Body of pancreas (tissue), 4 donors: ENCODE data around the gene PSMC3.

ENCODE experiments used
- POLR2A ChIP-seq, 3 donors: fragments of 450-650 bp; IDR thresholded peaks; one replicate each; pipeline ENCODE4 v1.6.1; 2016; ENCODE audit warnings: antibody characterized with exemption in 3 of 3, mild to moderate bottlenecking in 2 of 3
- TF ChIP-seq, protein P1 (sequence below), 7 experiments: fragments of 450-650 bp in 4 of 7; fragments of 200-600 bp in 3 of 7; sonication (generic) in 3 of 7; IDR thresholded peaks; one replicate each; pipeline ENCODE4 v1.5.1; 2016 to 2019; ENCODE audit warnings: antibody characterized with exemption in 7 of 7

DNA sequence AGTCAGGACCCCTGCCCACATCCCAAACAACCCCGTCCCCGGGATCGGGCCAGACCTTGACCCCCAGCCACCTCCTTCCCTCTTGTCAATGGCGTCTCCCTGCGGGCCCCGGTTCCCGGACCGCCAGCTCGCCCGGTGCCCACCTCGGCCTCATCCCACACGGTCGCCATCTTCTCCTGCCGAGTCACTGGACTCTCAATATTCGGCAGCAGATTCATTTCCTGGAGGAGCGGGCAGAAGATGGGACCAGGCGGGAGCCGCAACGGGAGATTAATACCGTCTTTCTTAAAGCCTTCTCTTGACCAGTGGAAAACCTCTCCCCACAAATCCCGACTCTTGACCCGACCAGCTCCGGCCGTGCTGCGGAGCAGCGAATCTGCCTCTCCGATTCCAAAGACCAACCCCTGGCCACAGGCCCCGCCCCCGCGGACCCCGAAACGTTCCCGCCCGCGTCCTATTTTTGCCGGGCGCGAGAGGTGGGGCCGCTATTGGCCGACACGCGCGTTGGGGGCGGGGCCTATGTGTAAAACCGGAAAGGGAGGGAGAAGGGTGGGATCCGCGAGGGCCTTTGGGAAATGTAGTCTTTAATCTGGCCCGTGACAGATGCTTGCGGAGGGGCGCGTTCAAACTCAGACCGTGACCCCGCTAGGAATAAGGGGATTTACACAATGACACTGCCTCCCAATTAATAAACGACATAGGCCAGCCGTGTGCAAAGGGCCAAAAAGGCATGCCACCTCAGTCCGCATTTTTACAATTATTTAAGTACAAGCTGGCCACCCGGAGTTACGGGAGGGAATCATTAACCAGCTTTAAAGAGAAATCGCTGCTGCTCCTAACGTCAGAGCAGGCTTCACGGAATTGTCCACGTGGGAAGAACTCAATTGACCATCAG, at the start of gene PSMC3:
- TF ChIP-seq, protein P1, sequence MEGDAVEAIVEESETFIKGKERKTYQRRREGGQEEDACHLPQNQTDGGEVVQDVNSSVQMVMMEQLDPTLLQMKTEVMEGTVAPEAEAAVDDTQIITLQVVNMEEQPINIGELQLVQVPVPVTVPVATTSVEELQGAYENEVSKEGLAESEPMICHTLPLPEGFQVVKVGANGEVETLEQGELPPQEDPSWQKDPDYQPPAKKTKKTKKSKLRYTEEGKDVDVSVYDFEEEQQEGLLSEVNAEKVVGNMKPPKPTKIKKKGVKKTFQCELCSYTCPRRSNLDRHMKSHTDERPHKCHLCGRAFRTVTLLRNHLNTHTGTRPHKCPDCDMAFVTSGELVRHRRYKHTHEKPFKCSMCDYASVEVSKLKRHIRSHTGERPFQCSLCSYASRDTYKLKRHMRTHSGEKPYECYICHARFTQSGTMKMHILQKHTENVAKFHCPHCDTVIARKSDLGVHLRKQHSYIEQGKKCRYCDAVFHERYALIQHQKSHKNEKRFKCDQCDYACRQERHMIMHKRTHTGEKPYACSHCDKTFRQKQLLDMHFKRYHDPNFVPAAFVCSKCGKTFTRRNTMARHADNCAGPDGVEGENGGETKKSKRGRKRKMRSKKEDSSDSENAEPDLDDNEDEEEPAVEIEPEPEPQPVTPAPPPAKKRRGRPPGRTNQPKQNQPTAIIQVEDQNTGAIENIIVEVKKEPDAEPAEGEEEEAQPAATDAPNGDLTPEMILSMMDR (IDR thresholded peaks at IDR 0.05) = peak in 1 of 7 experiments; percentile 1
- TF ChIP-seq POLR2A (IDR thresholded peaks at IDR 0.05) = peak; percentile 27 to 78 (median 76)
